K562 (cell line): ENCODE results near the gene KHSRP. TPM values are rescaled to one million over a fixed set of nuclear protein-coding genes. Genes with fewer than 3 reads are reported as not detected.

Experiments used
- GATAD2B ChIP-seq: fragments of 450-650 bp; IDR thresholded peaks from 2 replicates; pipeline ENCODE4 v1.6.1; 2017; ENCODE audit warnings: mild to moderate bottlenecking, borderline replicate concordance
- GTF2F1 ChIP-seq: IDR thresholded peaks from 2 replicates; pipeline ENCODE4 v1.6.1; 2011; ENCODE audit warnings: low read depth, low read length, improper control_type of control experiment
- IRF2 ChIP-seq: sonication (generic); formaldehyde crosslinking; IDR thresholded peaks from 2 replicates; pipeline ENCODE4 v1.8.1; 2022; ENCODE audit warnings: mild to moderate bottlenecking, missing genetic modification reagents
- MTF1 ChIP-seq: fragments of 250-450 bp; sonication (Bioruptor Pico); IDR thresholded peaks from 2 replicates; pipeline ENCODE4 v1.9.0; 2021; ENCODE audit warnings: moderate library complexity, mild to moderate bottlenecking, inconsistent platforms, borderline replicate concordance
- OTX1 ChIP-seq: fragments of 450-650 bp; formaldehyde crosslinking; IDR thresholded peaks from 2 replicates; pipeline ENCODE4 v1.4.0; 2022; ENCODE audit warnings: mild to moderate bottlenecking
- POLR2G ChIP-seq: fragments of 200-400 bp; formaldehyde crosslinking; IDR thresholded peaks from 2 replicates; pipeline ENCODE4 v1.6.1; 2017; ENCODE audit warnings: low read depth, mild to moderate bottlenecking, antibody characterized with exemption, low read length, moderate library complexity
- RUNX1 ChIP-seq: sonication (generic); IDR thresholded peaks from 2 replicates; pipeline ENCODE4 v1.6.1; 2016; ENCODE audit warnings: antibody characterized with exemption, low read depth
- SMAD3 ChIP-seq: fragments of 450-650 bp; formaldehyde crosslinking; conservative IDR thresholded peaks from 2 replicates; pipeline ENCODE4 v1.4.0; 2020; ENCODE audit warnings: mild to moderate bottlenecking
- SNIP1 ChIP-seq: fragments of 450-650 bp; IDR thresholded peaks from 2 replicates; pipeline ENCODE4 v1.7.1; 2017; ENCODE audit warnings: low read depth, mild to moderate bottlenecking
- WHSC1 ChIP-seq: IDR thresholded peaks from one replicate; pipeline ENCODE4 v1.6.1; 2012; ENCODE audit warnings: low read length, control low read depth, inconsistent platforms
- ZKSCAN1 ChIP-seq: fragments of 150-350 bp; IDR thresholded peaks from 2 replicates; pipeline ENCODE4 v1.6.1; 2016; ENCODE audit warnings: low read depth, low read length
- ZNF75A ChIP-seq: fragments of 450-650 bp; formaldehyde crosslinking; IDR thresholded peaks from 2 replicates; pipeline ENCODE4 v1.4.0; 2020; ENCODE audit warnings: mild to moderate bottlenecking
- ZNF76 ChIP-seq: fragments of 250-450 bp; sonication (Bioruptor Pico); IDR thresholded peaks from 2 replicates; pipeline ENCODE4 v1.4.0; 2020; ENCODE audit warnings: mild to moderate bottlenecking, moderate library complexity, borderline replicate concordance
- ZNF79 ChIP-seq: fragments of 250-450 bp; sonication (Bioruptor Pico); IDR thresholded peaks from 2 replicates; pipeline ENCODE4 v1.4.0; 2020; ENCODE audit warnings: low read depth, mild to moderate bottlenecking, moderate library complexity
- ZSCAN32 ChIP-seq: fragments of 450-650 bp; formaldehyde crosslinking; IDR thresholded peaks from 2 replicates; pipeline ENCODE4 v1.4.0; 2020; ENCODE audit warnings: mild to moderate bottlenecking, moderate library complexity
- polyA plus RNA-seq, 8 experiments: library from polyadenylated mRNA; depleted of rRNA in 4 of 8; stranded (reverse) in 5 of 8; unstranded in 3 of 8; fragments of >200 nt; fragmentation: Nextera tagmentation in 2 of 8; fragmentation: Illumina TruSeq in 1 of 8; extraction: Ambion mirVana in 2 of 8; extraction: Trizol in 1 of 8; gene quantifications; 2 replicates each; pipeline versions ENCODE4 v1.2.1 to v1.2.3, GENCODE V29; 2011 to 2014; ENCODE audit warnings: inconsistent platforms in 1 of 8, missing spikeins in 1 of 8
- total RNA-seq, 7 experiments: library from RNA; depleted of rRNA in 6 of 7; stranded (reverse); fragments of >200 nt in 6 of 7; fragmentation: Illumina TruSeq in 2 of 7; extraction: Trizol in 2 of 7; gene quantifications; 2 replicates each; pipeline versions ENCODE4 v1.2.1 to v1.2.3, GENCODE V29; 2011 to 2021; ENCODE audit warnings: low replicate concordance in 1 of 7
- TF ChIP-seq, protein P1 (sequence below): fragments of 250-450 bp; sonication (Bioruptor Pico); IDR thresholded peaks from 2 replicates; pipeline ENCODE4 v1.8.0; 2021; ENCODE audit warnings: moderate library complexity, mild to moderate bottlenecking, inconsistent platforms
- TF ChIP-seq, protein P2 (sequence below): sonication (generic); formaldehyde crosslinking; IDR thresholded peaks from 2 replicates; pipeline ENCODE4 v1.8.0; 2022; ENCODE audit warnings: missing genetic modification reagents, mild to moderate bottlenecking, borderline replicate concordance
- TF ChIP-seq, protein P3 (sequence below): sonication (generic); formaldehyde crosslinking; IDR thresholded peaks from 2 replicates; pipeline ENCODE4 v1.8.0; 2022; ENCODE audit warnings: mild to moderate bottlenecking, missing genetic modification reagents
- TF ChIP-seq, protein P4 (sequence below): fragments of 450-650 bp; formaldehyde crosslinking; IDR thresholded peaks from 2 replicates; pipeline ENCODE4 v1.4.0; 2022; ENCODE audit warnings: missing genetic modification characterization
- TF ChIP-seq, protein P5 (sequence below), 2 experiments: IDR thresholded peaks; 2 replicates each; pipeline ENCODE4 v1.6.1; 2011; ENCODE audit warnings: borderline replicate concordance in 1 of 2, control low read depth in 1 of 2, low read depth in 1 of 2, low read length in 1 of 2, mild to moderate bottlenecking in 1 of 2, mixed read lengths in 1 of 2, moderate library complexity in 1 of 2; ENCODE audit not compliant: insufficient read depth in 1 of 2, insufficient read length in 1 of 2, poor library complexity in 1 of 2, severe bottlenecking in 1 of 2; ENCODE audit errors: extremely low read depth in 1 of 2

Gene KHSRP
- total and polyA plus RNA-seq, 9 of the 15 experiments (the other 6 are each of a cell fraction or from before 2014, with no cell fraction given): 4.2 to 564 (median 139) TPM

DNA sequence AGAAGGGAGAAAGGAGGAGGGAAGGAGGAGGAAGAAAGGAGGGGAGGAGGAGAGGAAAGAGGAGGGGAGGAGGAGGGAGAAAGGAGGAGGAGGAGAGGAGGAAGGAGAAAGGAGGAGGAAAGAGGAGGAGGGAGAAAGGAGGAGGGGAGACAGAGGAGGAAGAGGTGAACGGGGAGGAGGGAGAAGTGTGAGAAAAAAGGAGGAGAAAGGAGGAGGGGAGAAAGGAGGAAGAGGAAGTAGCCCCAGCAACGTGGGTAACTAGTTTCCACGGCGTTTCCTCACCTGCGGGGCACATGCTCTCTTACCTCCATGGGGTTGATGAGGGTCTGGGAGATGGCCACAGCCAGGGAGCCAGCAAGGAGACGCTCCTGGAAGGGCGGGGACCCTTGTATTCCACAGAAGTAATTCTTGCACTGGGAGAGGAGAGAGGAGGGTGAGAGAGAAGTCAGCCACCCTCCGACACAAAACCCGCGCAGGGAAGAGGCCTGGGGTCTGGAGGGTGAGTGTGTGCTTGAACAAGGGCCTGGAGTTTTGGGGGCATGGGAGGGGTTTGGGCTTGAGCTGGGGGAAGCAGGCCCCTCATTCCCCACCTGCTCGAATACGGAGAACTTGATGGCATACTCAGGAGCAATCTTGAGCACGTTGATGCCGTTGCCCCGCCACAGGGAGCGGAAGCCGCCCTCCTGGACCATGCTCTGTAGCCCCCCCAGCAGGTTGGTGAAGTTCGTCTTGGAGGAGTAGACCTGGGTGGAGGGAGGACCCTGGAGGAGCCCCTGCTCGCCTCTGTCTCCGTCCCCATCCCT lies 5.0 kb upstream of the KHSRP start (continued):
- TF ChIP-seq, protein P1, sequence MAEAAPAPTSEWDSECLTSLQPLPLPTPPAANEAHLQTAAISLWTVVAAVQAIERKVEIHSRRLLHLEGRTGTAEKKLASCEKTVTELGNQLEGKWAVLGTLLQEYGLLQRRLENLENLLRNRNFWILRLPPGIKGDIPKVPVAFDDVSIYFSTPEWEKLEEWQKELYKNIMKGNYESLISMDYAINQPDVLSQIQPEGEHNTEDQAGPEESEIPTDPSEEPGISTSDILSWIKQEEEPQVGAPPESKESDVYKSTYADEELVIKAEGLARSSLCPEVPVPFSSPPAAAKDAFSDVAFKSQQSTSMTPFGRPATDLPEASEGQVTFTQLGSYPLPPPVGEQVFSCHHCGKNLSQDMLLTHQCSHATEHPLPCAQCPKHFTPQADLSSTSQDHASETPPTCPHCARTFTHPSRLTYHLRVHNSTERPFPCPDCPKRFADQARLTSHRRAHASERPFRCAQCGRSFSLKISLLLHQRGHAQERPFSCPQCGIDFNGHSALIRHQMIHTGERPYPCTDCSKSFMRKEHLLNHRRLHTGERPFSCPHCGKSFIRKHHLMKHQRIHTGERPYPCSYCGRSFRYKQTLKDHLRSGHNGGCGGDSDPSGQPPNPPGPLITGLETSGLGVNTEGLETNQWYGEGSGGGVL (CRISPR knock-in tag): no peak
- TF ChIP-seq, protein P2, sequence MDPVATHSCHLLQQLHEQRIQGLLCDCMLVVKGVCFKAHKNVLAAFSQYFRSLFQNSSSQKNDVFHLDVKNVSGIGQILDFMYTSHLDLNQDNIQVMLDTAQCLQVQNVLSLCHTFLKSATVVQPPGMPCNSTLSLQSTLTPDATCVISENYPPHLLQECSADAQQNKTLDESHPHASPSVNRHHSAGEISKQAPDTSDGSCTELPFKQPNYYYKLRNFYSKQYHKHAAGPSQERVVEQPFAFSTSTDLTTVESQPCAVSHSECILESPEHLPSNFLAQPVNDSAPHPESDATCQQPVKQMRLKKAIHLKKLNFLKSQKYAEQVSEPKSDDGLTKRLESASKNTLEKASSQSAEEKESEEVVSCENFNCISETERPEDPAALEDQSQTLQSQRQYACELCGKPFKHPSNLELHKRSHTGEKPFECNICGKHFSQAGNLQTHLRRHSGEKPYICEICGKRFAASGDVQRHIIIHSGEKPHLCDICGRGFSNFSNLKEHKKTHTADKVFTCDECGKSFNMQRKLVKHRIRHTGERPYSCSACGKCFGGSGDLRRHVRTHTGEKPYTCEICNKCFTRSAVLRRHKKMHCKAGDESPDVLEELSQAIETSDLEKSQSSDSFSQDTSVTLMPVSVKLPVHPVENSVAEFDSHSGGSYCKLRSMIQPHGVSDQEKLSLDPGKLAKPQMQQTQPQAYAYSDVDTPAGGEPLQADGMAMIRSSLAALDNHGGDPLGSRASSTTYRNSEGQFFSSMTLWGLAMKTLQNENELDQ (CRISPR knock-in tag): no peak
- TF ChIP-seq ZNF79 (CRISPR knock-in tag): no peak
- TF ChIP-seq POLR2G: peak; percentile 62
- TF ChIP-seq, protein P3, sequence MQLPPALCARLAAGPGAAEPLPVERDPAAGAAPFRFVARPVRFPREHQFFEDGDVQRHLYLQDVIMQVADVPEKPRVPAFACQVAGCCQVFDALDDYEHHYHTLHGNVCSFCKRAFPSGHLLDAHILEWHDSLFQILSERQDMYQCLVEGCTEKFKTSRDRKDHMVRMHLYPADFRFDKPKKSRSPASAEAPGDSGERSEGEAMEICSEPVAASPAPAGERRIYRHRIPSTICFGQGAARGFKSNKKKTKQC (CRISPR knock-in tag): peak; percentile 60; the same call in 1 of the 2 replicates
- no peak for TF ChIP-seq WHSC1
- TF ChIP-seq ZNF75A (CRISPR knock-in tag): no peak
- TF ChIP-seq GTF2F1: no peak
- TF ChIP-seq OTX1 (CRISPR knock-in tag): peak; percentile 95
- no peak for TF ChIP-seq IRF2 (CRISPR knock-in tag)
- no peak for TF ChIP-seq SNIP1
- TF ChIP-seq ZSCAN32 (CRISPR knock-in tag): no peak
- TF ChIP-seq ZKSCAN1: no peak
- no peak for TF ChIP-seq RUNX1
- TF ChIP-seq GATAD2B: no peak
- TF ChIP-seq, protein P4, sequence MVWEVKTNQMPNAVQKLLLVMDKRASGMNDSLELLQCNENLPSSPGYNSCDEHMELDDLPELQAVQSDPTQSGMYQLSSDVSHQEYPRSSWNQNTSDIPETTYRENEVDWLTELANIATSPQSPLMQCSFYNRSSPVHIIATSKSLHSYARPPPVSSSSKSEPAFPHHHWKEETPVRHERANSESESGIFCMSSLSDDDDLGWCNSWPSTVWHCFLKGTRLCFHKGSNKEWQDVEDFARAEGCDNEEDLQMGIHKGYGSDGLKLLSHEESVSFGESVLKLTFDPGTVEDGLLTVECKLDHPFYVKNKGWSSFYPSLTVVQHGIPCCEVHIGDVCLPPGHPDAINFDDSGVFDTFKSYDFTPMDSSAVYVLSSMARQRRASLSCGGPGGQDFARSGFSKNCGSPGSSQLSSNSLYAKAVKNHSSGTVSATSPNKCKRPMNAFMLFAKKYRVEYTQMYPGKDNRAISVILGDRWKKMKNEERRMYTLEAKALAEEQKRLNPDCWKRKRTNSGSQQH: peak; percentile 87
- TF ChIP-seq SMAD3 (CRISPR knock-in tag): no peak
- no peak for TF ChIP-seq ZNF76 (CRISPR knock-in tag)
- TF ChIP-seq, protein P5, sequence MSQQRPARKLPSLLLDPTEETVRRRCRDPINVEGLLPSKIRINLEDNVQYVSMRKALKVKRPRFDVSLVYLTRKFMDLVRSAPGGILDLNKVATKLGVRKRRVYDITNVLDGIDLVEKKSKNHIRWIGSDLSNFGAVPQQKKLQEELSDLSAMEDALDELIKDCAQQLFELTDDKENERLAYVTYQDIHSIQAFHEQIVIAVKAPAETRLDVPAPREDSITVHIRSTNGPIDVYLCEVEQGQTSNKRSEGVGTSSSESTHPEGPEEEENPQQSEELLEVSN (IDR thresholded peaks at IDR 0.05; ENCODE audit: borderline replicate concordance in 1 of 2, extremely low read depth in 1 of 2, insufficient read depth in 1 of 2, insufficient read length in 1 of 2, low read depth in 1 of 2, low read length in 1 of 2, poor library complexity in 1 of 2, severe bottlenecking in 1 of 2): peak; percentile 29 to 59
- TF ChIP-seq MTF1 (CRISPR knock-in tag): no peak
